ENCODE results near the gene FOXB2. TPM values are rescaled to one million over a fixed set of nuclear protein-coding genes. Genes with fewer than 3 reads are reported as not detected.
"Not testable (repeated sequence)": the region's sequence is repeated elsewhere in the genome, so short reads cannot be mapped to it uniquely, and the experiment has no call there.

Gene FOXB2
- total RNA-seq (2014; rRNA removed; shearing (Covaris generic)) (not detected in 2 replicates), total RNA-seq (2022) (not detected in 2 replicates), Bru-seq, nascent RNA (not detected), BruChase-seq, experiment 1, labeled RNA remaining after a 6-hour chase (not detected), BruChase-seq, experiment 2, labeled RNA remaining after a 2-hour chase (not detected)
- long read RNA-seq: 0 reads

DNA sequence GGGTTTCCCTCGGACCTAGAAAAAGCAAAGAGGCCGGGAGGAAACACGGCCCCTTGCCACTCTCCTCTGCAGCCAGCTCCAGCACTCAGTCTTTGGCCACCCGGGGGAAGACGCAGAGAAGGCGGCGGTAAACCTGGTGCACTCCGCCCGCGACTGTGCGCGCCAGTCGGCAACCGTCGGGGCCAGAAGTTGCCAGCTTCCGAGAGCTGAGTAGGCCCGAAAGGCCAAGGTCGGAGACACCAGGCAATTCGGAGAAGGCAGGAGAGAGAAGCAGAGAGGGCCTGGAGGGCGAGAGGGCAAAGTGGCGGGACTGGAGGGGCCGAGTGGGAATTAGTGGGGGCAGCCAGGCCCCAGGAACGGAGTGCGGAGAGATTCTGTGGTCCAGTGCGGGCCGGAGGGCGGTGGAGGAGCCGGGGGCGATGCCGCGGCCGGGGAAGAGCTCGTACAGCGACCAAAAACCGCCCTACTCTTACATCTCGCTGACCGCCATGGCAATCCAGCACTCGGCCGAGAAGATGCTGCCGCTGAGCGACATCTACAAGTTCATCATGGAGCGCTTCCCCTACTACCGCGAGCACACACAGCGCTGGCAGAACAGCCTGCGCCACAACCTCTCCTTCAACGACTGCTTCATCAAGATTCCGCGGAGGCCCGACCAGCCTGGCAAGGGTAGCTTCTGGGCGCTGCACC lies at the start of gene FOXB2:
Gene FOXB2 (plus strand): TSS at position 420 of the 690 bp plus-strand sequence. CDS start 0 bp downstream, at position 420.
- H3K4me3 ChIP-seq (ENCODE audit: low read depth, low read length, poor library complexity, severe bottlenecking): no peak within 1 kb of the TSS
- no peaks in the 10 kb centered on the region for H3K4me1 ChIP-seq (ENCODE audit: insufficient read depth, low read length, poor library complexity, severe bottlenecking)
- CTCF ChIA-PET (ENCODE audit: unreplicated experiment): no interaction called here
- intact Hi-C loops (cut with micrococcal nuclease; ENCODE audit: unreplicated experiment): no loop called here
- H3K36me3 ChIP-seq (ENCODE audit: insufficient read depth, low read length): no peaks in the 10 kb centered on the region
- POLR2A ChIA-PET: no interaction called here
- H4K20me1 ChIP-seq (ENCODE audit: insufficient read depth, low read length): no peaks in the 10 kb centered on the region
- no peaks in the 10 kb centered on the region for H3K79me2 ChIP-seq (ENCODE audit: insufficient read depth, low read depth, low read length)
- TF ChIP-seq EZH2phosphoT487 (IDR thresholded peaks at IDR 0.05; ENCODE audit: borderline replicate concordance, low read depth, low read length): no peak
- TF ChIP-seq, protein P1, sequence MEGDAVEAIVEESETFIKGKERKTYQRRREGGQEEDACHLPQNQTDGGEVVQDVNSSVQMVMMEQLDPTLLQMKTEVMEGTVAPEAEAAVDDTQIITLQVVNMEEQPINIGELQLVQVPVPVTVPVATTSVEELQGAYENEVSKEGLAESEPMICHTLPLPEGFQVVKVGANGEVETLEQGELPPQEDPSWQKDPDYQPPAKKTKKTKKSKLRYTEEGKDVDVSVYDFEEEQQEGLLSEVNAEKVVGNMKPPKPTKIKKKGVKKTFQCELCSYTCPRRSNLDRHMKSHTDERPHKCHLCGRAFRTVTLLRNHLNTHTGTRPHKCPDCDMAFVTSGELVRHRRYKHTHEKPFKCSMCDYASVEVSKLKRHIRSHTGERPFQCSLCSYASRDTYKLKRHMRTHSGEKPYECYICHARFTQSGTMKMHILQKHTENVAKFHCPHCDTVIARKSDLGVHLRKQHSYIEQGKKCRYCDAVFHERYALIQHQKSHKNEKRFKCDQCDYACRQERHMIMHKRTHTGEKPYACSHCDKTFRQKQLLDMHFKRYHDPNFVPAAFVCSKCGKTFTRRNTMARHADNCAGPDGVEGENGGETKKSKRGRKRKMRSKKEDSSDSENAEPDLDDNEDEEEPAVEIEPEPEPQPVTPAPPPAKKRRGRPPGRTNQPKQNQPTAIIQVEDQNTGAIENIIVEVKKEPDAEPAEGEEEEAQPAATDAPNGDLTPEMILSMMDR (conservative IDR thresholded peaks at IDR 0.05; ENCODE audit: low read length): no peak
- no peak within 1 kb of the TSS for H3K4me2 ChIP-seq (ENCODE audit: low read length)
- no peak within 1 kb of the TSS for H2AFZ ChIP-seq (ENCODE audit: low read length)
- H3K27ac ChIP-seq (ENCODE audit: low read depth, low read length, poor library complexity, severe bottlenecking): no peak within 1 kb of the TSS
- no TSS peak for BruUV-seq (replicated peaks)
- no peaks in the 10 kb centered on the region for H3K9me3 ChIP-seq (ENCODE audit: low read length)
- H3K9me2 ChIP-seq (ENCODE audit: insufficient read depth, low read length): no peaks in the 10 kb centered on the region
- no peak for DNase-seq (ENCODE audit: low spot score)

DNA sequence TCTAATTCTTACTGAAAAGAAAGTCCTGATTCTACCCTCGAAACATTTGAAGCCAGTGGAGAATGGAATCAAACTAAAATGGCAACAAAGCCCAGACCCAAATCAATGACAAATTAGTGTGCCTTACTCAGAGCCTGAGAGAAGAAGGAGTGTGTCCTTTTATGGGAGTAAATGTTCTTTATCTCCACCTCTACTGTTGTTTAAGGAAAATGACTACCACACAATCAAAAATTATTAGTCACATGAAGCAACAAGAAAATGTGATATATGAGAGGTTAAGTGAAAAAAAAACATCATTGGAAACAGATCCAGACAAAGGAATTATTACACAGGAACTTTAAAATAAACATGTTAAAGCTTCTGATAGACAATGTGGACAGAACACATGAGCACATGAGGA lies 49.7 kb upstream of the FOXB2 start:
- no TSS peak for BruUV-seq (replicated peaks)
- Histone ChIP-seq H4K20me1 (ENCODE audit: insufficient read depth, low read length) (no peaks in the 10 kb centered on the region), H3K4me1 (ENCODE audit: insufficient read depth, low read length, poor library complexity, severe bottlenecking) (no peaks in the 10 kb centered on the region), H3K9me2 (ENCODE audit: insufficient read depth, low read length) (no peaks in the 10 kb centered on the region), H3K9me3 (ENCODE audit: low read length) (no peaks in the 10 kb centered on the region), H3K4me3 (ENCODE audit: low read depth, low read length, poor library complexity, severe bottlenecking) (no peak overlapping the region), H3K79me2 (ENCODE audit: insufficient read depth, low read depth, low read length) (no peaks in the 10 kb centered on the region), H3K27ac (ENCODE audit: low read depth, low read length, poor library complexity, severe bottlenecking) (no peak overlapping the region), H3K4me2 (ENCODE audit: low read length) (no peak overlapping the region), H2AFZ (ENCODE audit: low read length) (no peak overlapping the region), H3K36me3 (ENCODE audit: insufficient read depth, low read length) (no peaks in the 10 kb centered on the region)
- TF ChIP-seq, protein P1 (conservative IDR thresholded peaks at IDR 0.05; ENCODE audit: low read length): no peak
- no peak for TF ChIP-seq EZH2phosphoT487 (IDR thresholded peaks at IDR 0.05; ENCODE audit: borderline replicate concordance, low read depth, low read length)
- CTCF ChIA-PET (ENCODE audit: unreplicated experiment): no interaction called here
- DNase-seq (ENCODE audit: low spot score): no peak
- POLR2A ChIA-PET: no interaction called here
- intact Hi-C loops (cut with micrococcal nuclease; ENCODE audit: unreplicated experiment): no loop called here

DNA sequence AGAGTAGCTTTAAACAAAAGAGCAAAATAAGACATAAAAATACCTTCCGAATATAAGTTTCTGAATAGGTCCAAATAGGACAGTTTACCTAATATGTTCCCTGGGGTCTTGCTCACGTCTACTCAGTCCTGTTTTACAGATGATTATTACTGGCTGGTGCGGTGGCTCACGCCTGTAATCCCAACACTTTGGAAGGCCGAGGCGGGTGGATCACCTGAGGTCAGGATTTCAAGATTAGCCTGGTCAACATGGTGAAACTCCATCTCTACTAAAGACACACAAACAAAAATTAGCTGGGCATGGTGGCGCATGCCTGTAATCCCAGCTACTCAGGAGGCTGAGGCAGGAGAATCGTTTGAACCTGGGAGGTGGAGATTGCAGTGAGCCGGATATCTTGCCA lies 40.6 kb upstream of the FOXB2 start:
- H3K36me3 ChIP-seq (ENCODE audit: insufficient read depth, low read length); H3K79me2 ChIP-seq (ENCODE audit: insufficient read depth, low read depth, low read length); H3K9me2 ChIP-seq (ENCODE audit: insufficient read depth, low read length); H3K4me3 ChIP-seq (ENCODE audit: low read depth, low read length, poor library complexity, severe bottlenecking); DNase-seq (ENCODE audit: low spot score); H3K4me2 ChIP-seq (ENCODE audit: low read length); H3K4me1 ChIP-seq (ENCODE audit: insufficient read depth, low read length, poor library complexity, severe bottlenecking); BruUV-seq (replicated peaks); CTCF ChIA-PET (ENCODE audit: unreplicated experiment); intact Hi-C loops (cut with micrococcal nuclease; ENCODE audit: unreplicated experiment); H3K9me3 ChIP-seq (ENCODE audit: low read length); H4K20me1 ChIP-seq (ENCODE audit: insufficient read depth, low read length); H3K27ac ChIP-seq (ENCODE audit: low read depth, low read length, poor library complexity, severe bottlenecking); H2AFZ ChIP-seq (ENCODE audit: low read length); POLR2A ChIA-PET: not testable (repeated sequence)
